K562 (cell line): ENCODE data around the gene P2RY11. TPM values are rescaled to one million over a fixed set of nuclear protein-coding genes. Genes with fewer than 3 reads are reported as not detected.

Source experiments
- CREM ChIP-seq: IDR thresholded peaks from 2 replicates; pipeline ENCODE4 v1.6.1; 2014; ENCODE audit warnings: antibody characterized with exemption, low read depth
- DMBX1 ChIP-seq: fragments of 250-450 bp; sonication (Bioruptor Pico); IDR thresholded peaks from 2 replicates; pipeline ENCODE4 v1.8.0; 2022; ENCODE audit warnings: inconsistent platforms, mild to moderate bottlenecking, moderate library complexity, borderline replicate concordance
- IRF1 ChIP-seq: sonication (generic); formaldehyde crosslinking; IDR thresholded peaks from 2 replicates; pipeline ENCODE4 v1.8.0; 2022; ENCODE audit warnings: missing genetic modification reagents, mild to moderate bottlenecking, borderline replicate concordance
- NCOA6 ChIP-seq: fragments of 450-650 bp; IDR thresholded peaks from 2 replicates; pipeline ENCODE4 v1.6.1; 2017; ENCODE audit warnings: mild to moderate bottlenecking
- NONO ChIP-seq, 2 experiments: fragments of 200-400 bp in 1 of 2; fragments of 450-650 bp in 1 of 2; formaldehyde crosslinking in 1 of 2; IDR thresholded peaks; 2 replicates each; pipeline ENCODE4 v1.6.1; 2017; ENCODE audit warnings: low read depth in 2 of 2, mild to moderate bottlenecking in 2 of 2, moderate library complexity in 2 of 2, low read length in 1 of 2
- NR2C2 ChIP-seq, 2 experiments: fragments of 200-800 bp in 1 of 2; sonication (Bioruptor generic) in 1 of 2; sonication (generic) in 1 of 2; formaldehyde crosslinking in 1 of 2; IDR thresholded peaks; 2 replicates each; pipeline versions ENCODE4 v1.6.1 to v1.8.0; 2016 to 2022; ENCODE audit warnings: mild to moderate bottlenecking in 1 of 2, missing compliant biosample characterization in 1 of 2, missing genetic modification characterization in 1 of 2, missing genetic modification reagents in 1 of 2
- PRMT5 ChIP-seq: sonication (generic); formaldehyde crosslinking; IDR thresholded peaks from 2 replicates; pipeline ENCODE4 v1.5.0; 2020; ENCODE audit warnings: missing genetic modification reagents
- PRPF4 ChIP-seq: fragments of 200-400 bp; formaldehyde crosslinking; IDR thresholded peaks from one replicate; pipeline ENCODE4 v1.6.1; 2017; ENCODE audit warnings: low read length, low read depth, mild to moderate bottlenecking; ENCODE audit not compliant: insufficient read depth, poor library complexity, severe bottlenecking
- TSHZ1 ChIP-seq: fragments of 250-450 bp; sonication (Bioruptor Pico); IDR thresholded peaks from 2 replicates; pipeline ENCODE4 v1.4.0; 2020; ENCODE audit warnings: mild to moderate bottlenecking, moderate library complexity
- ZNF146 ChIP-seq: IDR thresholded peaks from one replicate; pipeline ENCODE4 v1.6.1; 2018; ENCODE audit warnings: missing compliant biosample characterization; ENCODE audit not compliant: unreplicated experiment
- ZNF175 ChIP-seq: fragments of 200-800 bp; sonication (Bioruptor generic); IDR thresholded peaks from 2 replicates; pipeline ENCODE4 v1.6.1; 2016; ENCODE audit warnings: low read depth, mild to moderate bottlenecking, missing genetic modification characterization, missing compliant biosample characterization
- ZNF232 ChIP-seq: sonication (generic); formaldehyde crosslinking; IDR thresholded peaks from 2 replicates; pipeline ENCODE4 v1.8.0; 2022; ENCODE audit warnings: mild to moderate bottlenecking, missing genetic modification reagents
- ZNF395 ChIP-seq: fragments of 200-800 bp; sonication (Bioruptor generic); IDR thresholded peaks from 2 replicates; pipeline ENCODE4 v1.6.1; 2017; ENCODE audit warnings: missing genetic modification characterization, missing compliant biosample characterization
- ZNF639 ChIP-seq, 2 experiments: fragments of 200-800 bp in 1 of 2; sonication (Bioruptor generic) in 1 of 2; sonication (generic) in 1 of 2; formaldehyde crosslinking in 1 of 2; IDR thresholded peaks in 1 of 2; conservative IDR thresholded peaks in 1 of 2; 2 replicates each; pipeline versions ENCODE4 v1.5.0 to v1.6.1; 2016 to 2020; ENCODE audit warnings: missing compliant biosample characterization in 1 of 2, missing genetic modification characterization in 1 of 2, missing genetic modification reagents in 1 of 2
- ZNF766 ChIP-seq: fragments of 200-800 bp; sonication (Bioruptor generic); conservative IDR thresholded peaks from 2 replicates; pipeline ENCODE4 v1.6.1; 2016; ENCODE audit warnings: missing genetic modification characterization, missing compliant biosample characterization
- ZNF780A ChIP-seq: fragments of 250-450 bp; sonication (Bioruptor Pico); IDR thresholded peaks from 2 replicates; pipeline ENCODE4 v1.5.0; 2021; ENCODE audit warnings: mild to moderate bottlenecking
- polyA plus RNA-seq, 8 experiments: library from polyadenylated mRNA; depleted of rRNA in 4 of 8; stranded (reverse) in 5 of 8; unstranded in 3 of 8; fragments of >200 nt; fragmentation: Nextera tagmentation in 2 of 8; fragmentation: Illumina TruSeq in 1 of 8; extraction: Ambion mirVana in 2 of 8; extraction: Trizol in 1 of 8; gene quantifications; 2 replicates each; pipeline versions ENCODE4 v1.2.1 to v1.2.3, GENCODE V29; 2011 to 2014; ENCODE audit warnings: inconsistent platforms in 1 of 8, missing spikeins in 1 of 8
- total RNA-seq, 7 experiments: library from RNA; depleted of rRNA in 6 of 7; stranded (reverse); fragments of >200 nt in 6 of 7; fragmentation: Illumina TruSeq in 2 of 7; extraction: Trizol in 2 of 7; gene quantifications; 2 replicates each; pipeline versions ENCODE4 v1.2.1 to v1.2.3, GENCODE V29; 2011 to 2021; ENCODE audit warnings: low replicate concordance in 1 of 7
- TF ChIP-seq, protein P1 (sequence below): fragments of 250-450 bp; sonication (Bioruptor Pico); IDR thresholded peaks from 2 replicates; pipeline ENCODE4 v1.4.0; 2020; ENCODE audit warnings: mild to moderate bottlenecking

The P2RY11 gene
- total and polyA plus RNA-seq, 9 of the 15 experiments (the other 6 are each of a cell fraction or from before 2014, with no cell fraction given), result 0.03 to 10.1 (median 1.5) TPM

- no peak for TF ChIP-seq TSHZ1
- TF ChIP-seq ZNF232 (CRISPR knock-in tag), result 0 out of 2 replicates have a peak, but pooled peaks have one; percentile 56
- TF ChIP-seq, protein P1, sequence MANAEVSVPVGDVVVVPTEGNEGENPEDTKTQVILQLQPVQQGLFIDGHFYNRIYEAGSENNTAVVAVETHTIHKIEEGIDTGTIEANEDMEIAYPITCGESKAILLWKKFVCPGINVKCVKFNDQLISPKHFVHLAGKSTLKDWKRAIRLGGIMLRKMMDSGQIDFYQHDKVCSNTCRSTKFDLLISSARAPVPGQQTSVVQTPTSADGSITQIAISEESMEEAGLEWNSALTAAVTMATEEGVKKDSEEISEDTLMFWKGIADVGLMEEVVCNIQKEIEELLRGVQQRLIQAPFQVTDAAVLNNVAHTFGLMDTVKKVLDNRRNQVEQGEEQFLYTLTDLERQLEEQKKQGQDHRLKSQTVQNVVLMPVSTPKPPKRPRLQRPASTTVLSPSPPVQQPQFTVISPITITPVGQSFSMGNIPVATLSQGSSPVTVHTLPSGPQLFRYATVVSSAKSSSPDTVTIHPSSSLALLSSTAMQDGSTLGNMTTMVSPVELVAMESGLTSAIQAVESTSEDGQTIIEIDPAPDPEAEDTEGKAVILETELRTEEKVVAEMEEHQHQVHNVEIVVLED (CRISPR knock-in tag), result peak; percentile 61
- TF ChIP-seq IRF1 (CRISPR knock-in tag), result 0 out of 2 replicates have a peak, but pooled peaks have one; percentile 49
- 0 out of 4 replicates have a peak, but pooled peaks of 1 of the 2 experiments have one; percentile 45 for TF ChIP-seq ZNF639 (CRISPR knock-in tag; conservative IDR thresholded peaks at IDR 0.05 in 1 of 2, IDR thresholded peaks at IDR 0.05 in 1 of 2)
- peak; percentile 94 for TF ChIP-seq PRMT5 (CRISPR knock-in tag)
- TF ChIP-seq ZNF395 (CRISPR knock-in tag), result peak; percentile 91
- TF ChIP-seq NONO (IDR thresholded peaks at IDR 0.05; ENCODE audit: low read depth in 2 of 2, low read length in 1 of 2), result no peak
- TF ChIP-seq PRPF4, result no peak
- TF ChIP-seq ZNF175, result peak; percentile 75; the same call in 1 of the 2 replicates
- peak; percentile 58 for TF ChIP-seq CREM
- no peak for TF ChIP-seq ZNF780A
- TF ChIP-seq NR2C2 (CRISPR knock-in tag; IDR thresholded peaks at IDR 0.05), result 0 out of 2 replicates have a peak, but pooled peaks have one; percentile 22
- no peak for TF ChIP-seq NR2C2 (tag; IDR thresholded peaks at IDR 0.05)
- TF ChIP-seq DMBX1 (CRISPR knock-in tag), result peak; percentile 38; the same call in 1 of the 2 replicates
- TF ChIP-seq ZNF146 (CRISPR knock-in tag), result peak; percentile 29
- TF ChIP-seq NCOA6, result peak; percentile 94
- peak; percentile 66; the same call in 1 of the 2 replicates for TF ChIP-seq ZNF766 (CRISPR knock-in tag)
These were observed 49.7 kb upstream of the P2RY11 start (continued) for GRCh38 chr19:10061717-10062310.
